SK-N-SH (cell line): ENCODE data around the gene SERINC2. TPM values are rescaled to one million over a fixed set of nuclear protein-coding genes. Genes with fewer than 3 reads are reported as not detected.

ENCODE experiments used
- CTCF ChIA-PET: fragments of 300-600, 350-600 bp; formaldehyde crosslinking; extraction: SDS; loops from one replicate; lab custom pipeline; 2021; lab: Yijun Ruan, JAX
- POLR2A ChIA-PET: fragments of 350-600 bp; sonication (Branson Sonifier 250); formaldehyde crosslinking; extraction: SDS; loops from one replicate; lab custom pipeline; 2020; ENCODE audit warnings: antibody characterized with exemption, inconsistent platforms; lab: Yijun Ruan, JAX
- DNase-seq: peaks from one replicate; pipeline ENCODE4 v3.0.0; 2012
- H2AFZ ChIP-seq: fragments of 200-600 bp; sonication (generic); 2 replicates; pipeline ENCODE4 v1.8.1; 2016; ENCODE audit warnings: antibody characterized with exemption, mild to moderate bottlenecking, low read depth
- H3F3A ChIP-seq: fragments of 200-600 bp; sonication (generic); replicated peaks from 2 replicates; pipeline ENCODE3; 2016; ENCODE audit warnings: antibody characterized with exemption, mild to moderate bottlenecking; ENCODE audit not compliant: insufficient read depth
- H3K27ac ChIP-seq, 2 experiments: fragments of 200-500 bp in 1 of 2; fragments of 200-600 bp in 1 of 2; sonication (Bioruptor generic) in 1 of 2; sonication (generic), shearing (Covaris generic) in 1 of 2; 2 replicates each; pipeline versions ENCODE4 v1.5.1 to v1.6.1; 2014 to 2016; ENCODE audit warnings: low read depth in 2 of 2, inconsistent platforms in 1 of 2, low read length in 1 of 2, mild to moderate bottlenecking in 1 of 2, mixed read lengths in 1 of 2
- H3K27me3 ChIP-seq: fragments of 200-600 bp; sonication (generic), shearing (Covaris generic); 2 replicates; pipeline ENCODE4 v1.6.1; 2016; ENCODE audit warnings: mixed run types; ENCODE audit not compliant: insufficient read depth
- H3K36me3 ChIP-seq, 2 experiments: fragments of 200-500 bp in 1 of 2; fragments of 200-600 bp in 1 of 2; sonication (Bioruptor generic) in 1 of 2; sonication (generic) in 1 of 2; replicated peaks in 1 of 2; 2 replicates each; pipeline versions ENCODE3 to v1.5.1; 2014 to 2016; ENCODE audit warnings: low read length in 1 of 2, mild to moderate bottlenecking in 1 of 2; ENCODE audit not compliant: insufficient read depth in 2 of 2, control insufficient read depth in 1 of 2
- H3K4me1 ChIP-seq, 2 experiments: fragments of 200-500 bp in 1 of 2; fragments of 200-600 bp in 1 of 2; sonication (Bioruptor generic) in 1 of 2; sonication (generic), shearing (Covaris generic) in 1 of 2; 2 replicates each; pipeline versions ENCODE4 v1.5.1 to v1.6.1; 2014 to 2016; ENCODE audit warnings: low read depth in 1 of 2, low read length in 1 of 2, mixed run types in 1 of 2; ENCODE audit not compliant: insufficient read depth in 2 of 2, control insufficient read depth in 1 of 2
- H3K4me2 ChIP-seq: fragments of 200-600 bp; sonication (generic), shearing (Covaris generic); 2 replicates; pipeline ENCODE4 v1.6.1; 2017; ENCODE audit warnings: mixed run types
- H3K4me3 ChIP-seq, 2 experiments: fragments of 200-500 bp in 1 of 2; fragments of 200-600 bp in 1 of 2; sonication (Bioruptor generic) in 1 of 2; sonication (generic), shearing (Covaris generic) in 1 of 2; 2 replicates each; pipeline versions ENCODE4 v1.5.1 to v1.8.1; 2014 to 2016; ENCODE audit warnings: low read depth in 2 of 2, inconsistent platforms in 1 of 2, low read length in 1 of 2, mild to moderate bottlenecking in 1 of 2, mixed read lengths in 1 of 2, moderate library complexity in 1 of 2
- H3K79me2 ChIP-seq: fragments of 200-600 bp; sonication (generic); 2 replicates; pipeline ENCODE4 v1.8.1; 2017; ENCODE audit warnings: mild to moderate bottlenecking; ENCODE audit not compliant: insufficient read depth
- H3K9ac ChIP-seq: fragments of 200-600 bp; sonication (generic); 2 replicates; pipeline ENCODE4 v1.6.1; 2017; ENCODE audit warnings: mixed run types
- H3K9me2 ChIP-seq: fragments of 200-600 bp; sonication (generic); 2 replicates; pipeline ENCODE4 v1.6.1; 2017; ENCODE audit warnings: mixed run types
- H3K9me3 ChIP-seq: fragments of 200-600 bp; sonication (generic); 2 replicates; pipeline ENCODE4 v1.6.1; 2017; ENCODE audit warnings: mixed run types, mild to moderate bottlenecking, moderate library complexity
- H4K20me1 ChIP-seq: fragments of 200-600 bp; sonication (generic); 2 replicates; pipeline ENCODE4 v1.6.1; 2017; ENCODE audit warnings: mild to moderate bottlenecking, mixed run types; ENCODE audit not compliant: insufficient read depth
- CHD2 ChIP-seq: fragments of 150-350 bp; IDR thresholded peaks from 2 replicates; pipeline ENCODE4 v1.6.1; 2018; ENCODE audit warnings: low read length; ENCODE audit not compliant: partially characterized antibody
- EZH2phosphoT487 ChIP-seq: fragments of 200-600 bp; sonication (generic); IDR thresholded peaks from 2 replicates; pipeline ENCODE4 v1.6.1; 2017; ENCODE audit warnings: low read depth, mixed run types, mild to moderate bottlenecking, antibody characterized with exemption, moderate library complexity, borderline replicate concordance
- FOSL2 ChIP-seq: IDR thresholded peaks from 2 replicates; pipeline ENCODE4 v1.4.0; 2012; ENCODE audit warnings: low read depth, mild to moderate bottlenecking, moderate library complexity, borderline replicate concordance
- FOXJ3 ChIP-seq: sonication (generic); formaldehyde crosslinking; IDR thresholded peaks from 2 replicates; pipeline ENCODE4 v1.5.1; 2020; ENCODE audit warnings: mild to moderate bottlenecking, missing genetic modification reagents
- FOXM1 ChIP-seq: IDR thresholded peaks from 2 replicates; pipeline ENCODE4 v1.4.0; 2012; ENCODE audit warnings: low read depth, mild to moderate bottlenecking
- GATA2 ChIP-seq: sonication (generic); formaldehyde crosslinking; IDR thresholded peaks from 2 replicates; pipeline ENCODE4 v1.5.0; 2020; ENCODE audit warnings: mild to moderate bottlenecking, missing genetic modification reagents
- MXI1 ChIP-seq: IDR thresholded peaks from 2 replicates; pipeline ENCODE4 v1.6.1; 2012; ENCODE audit warnings: mild to moderate bottlenecking, low read depth, low read length, improper control_type of control experiment
- NFIC ChIP-seq: IDR thresholded peaks from 2 replicates; pipeline ENCODE4 v1.4.0; 2012; ENCODE audit warnings: borderline replicate concordance
- RXRA ChIP-seq: IDR thresholded peaks from 2 replicates; pipeline ENCODE4 v1.4.0; 2012; ENCODE audit warnings: low read depth, mild to moderate bottlenecking, borderline replicate concordance
- SIN3A ChIP-seq: IDR thresholded peaks from 2 replicates; pipeline ENCODE4 v1.6.1; 2012; ENCODE audit warnings: low read depth, mild to moderate bottlenecking, low read length, moderate library complexity, borderline replicate concordance
- SMC3 ChIP-seq: IDR thresholded peaks from 2 replicates; pipeline ENCODE4 v1.6.1; 2012; ENCODE audit warnings: low read depth, low read length, improper control_type of control experiment
- TCF12 ChIP-seq: IDR thresholded peaks from 2 replicates; pipeline ENCODE4 v1.4.0; 2012
- WGBS: methylation state at CpG from one replicate; pipeline ENCODE4 v1.1.6; 2017; ENCODE audit warnings: low lambda C conversion rate; 5-methylcytosine and 5-hydroxymethylcytosine counted together
- polyA plus RNA-seq, 3 experiments: library from polyadenylated mRNA; depleted of rRNA; stranded (reverse); fragments of >200 nt; gene quantifications; 2 replicates each; pipeline ENCODE4 v1.2.3, GENCODE V29; 2012
- TF ChIP-seq, protein P1 (sequence below): IDR thresholded peaks from 2 replicates; pipeline ENCODE4; 2012
- TF ChIP-seq, protein P2 (sequence below): fragments of 200-600 bp; sonication (generic); IDR thresholded peaks from 2 replicates; pipeline ENCODE4 v1.6.1; 2017; ENCODE audit warnings: antibody characterized with exemption, mild to moderate bottlenecking, moderate library complexity
- TF ChIP-seq, protein P3 (sequence below): IDR thresholded peaks from 2 replicates; pipeline ENCODE4 v1.4.0; 2012; ENCODE audit warnings: low read depth

SERINC2 gene
- polyA plus RNA-seq, 1 of the 3 experiments (the other 2 are of a cell fraction) = 22.2 TPM

DNA sequence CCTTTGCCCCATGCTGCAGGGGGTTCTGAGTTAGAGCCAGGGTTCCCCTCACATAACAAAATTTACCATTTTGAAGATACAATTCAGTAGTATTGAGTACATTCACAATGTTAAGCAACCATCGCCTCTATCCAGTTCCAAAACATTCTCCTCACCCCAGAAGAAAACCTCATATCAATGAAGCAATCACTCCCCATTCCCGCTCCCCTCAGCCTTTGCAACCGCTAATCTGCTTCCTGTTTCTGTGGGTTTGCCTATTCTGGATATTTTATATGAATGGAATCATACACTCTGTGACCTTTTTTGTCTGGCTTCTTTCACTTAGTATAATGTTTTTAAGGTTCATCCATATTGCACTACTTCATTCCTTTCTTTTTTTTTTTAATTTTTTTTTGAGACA is 32.9 kb downstream of the SERINC2 start:
- TF ChIP-seq CHD2 = no peak
- TF ChIP-seq MXI1 = no peak
- TF ChIP-seq TCF12 = no peak
- no peak for TF ChIP-seq GATA2
- TF ChIP-seq SIN3A = no peak
- TF ChIP-seq, protein P1, sequence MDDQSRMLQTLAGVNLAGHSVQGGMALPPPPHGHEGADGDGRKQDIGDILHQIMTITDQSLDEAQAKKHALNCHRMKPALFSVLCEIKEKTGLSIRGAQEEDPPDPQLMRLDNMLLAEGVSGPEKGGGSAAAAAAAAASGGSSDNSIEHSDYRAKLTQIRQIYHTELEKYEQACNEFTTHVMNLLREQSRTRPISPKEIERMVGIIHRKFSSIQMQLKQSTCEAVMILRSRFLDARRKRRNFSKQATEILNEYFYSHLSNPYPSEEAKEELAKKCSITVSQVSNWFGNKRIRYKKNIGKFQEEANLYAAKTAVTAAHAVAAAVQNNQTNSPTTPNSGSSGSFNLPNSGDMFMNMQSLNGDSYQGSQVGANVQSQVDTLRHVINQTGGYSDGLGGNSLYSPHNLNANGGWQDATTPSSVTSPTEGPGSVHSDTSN = no peak
- TF ChIP-seq, protein P2, sequence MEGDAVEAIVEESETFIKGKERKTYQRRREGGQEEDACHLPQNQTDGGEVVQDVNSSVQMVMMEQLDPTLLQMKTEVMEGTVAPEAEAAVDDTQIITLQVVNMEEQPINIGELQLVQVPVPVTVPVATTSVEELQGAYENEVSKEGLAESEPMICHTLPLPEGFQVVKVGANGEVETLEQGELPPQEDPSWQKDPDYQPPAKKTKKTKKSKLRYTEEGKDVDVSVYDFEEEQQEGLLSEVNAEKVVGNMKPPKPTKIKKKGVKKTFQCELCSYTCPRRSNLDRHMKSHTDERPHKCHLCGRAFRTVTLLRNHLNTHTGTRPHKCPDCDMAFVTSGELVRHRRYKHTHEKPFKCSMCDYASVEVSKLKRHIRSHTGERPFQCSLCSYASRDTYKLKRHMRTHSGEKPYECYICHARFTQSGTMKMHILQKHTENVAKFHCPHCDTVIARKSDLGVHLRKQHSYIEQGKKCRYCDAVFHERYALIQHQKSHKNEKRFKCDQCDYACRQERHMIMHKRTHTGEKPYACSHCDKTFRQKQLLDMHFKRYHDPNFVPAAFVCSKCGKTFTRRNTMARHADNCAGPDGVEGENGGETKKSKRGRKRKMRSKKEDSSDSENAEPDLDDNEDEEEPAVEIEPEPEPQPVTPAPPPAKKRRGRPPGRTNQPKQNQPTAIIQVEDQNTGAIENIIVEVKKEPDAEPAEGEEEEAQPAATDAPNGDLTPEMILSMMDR = no peak
- no peak for TF ChIP-seq EZH2phosphoT487
- TF ChIP-seq SMC3 = no peak
- no peak for TF ChIP-seq RXRA
- TF ChIP-seq NFIC = no peak
- TF ChIP-seq, protein P3, sequence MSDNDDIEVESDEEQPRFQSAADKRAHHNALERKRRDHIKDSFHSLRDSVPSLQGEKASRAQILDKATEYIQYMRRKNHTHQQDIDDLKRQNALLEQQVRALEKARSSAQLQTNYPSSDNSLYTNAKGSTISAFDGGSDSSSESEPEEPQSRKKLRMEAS = no peak
- H2AFZ ChIP-seq = no peak overlapping the region

DNA sequence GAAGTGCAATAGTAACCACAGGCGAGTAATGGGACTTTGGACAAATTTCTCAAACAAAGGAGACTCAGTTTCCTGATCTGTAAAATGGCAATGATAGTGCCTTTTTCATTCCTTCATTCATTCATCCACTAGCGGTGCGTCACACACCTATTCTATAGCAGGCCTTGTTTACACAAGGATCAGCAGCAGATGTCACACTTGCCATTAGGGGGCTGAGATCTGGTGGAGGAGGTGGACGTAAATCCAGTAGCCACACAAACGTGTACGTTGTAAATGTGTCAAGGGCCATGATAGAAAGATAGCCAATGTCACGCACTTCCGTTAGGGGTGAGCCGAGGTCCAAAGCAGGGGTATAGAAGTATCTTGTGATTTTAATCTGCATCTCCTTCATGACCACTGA is 34.2 kb downstream of the SERINC2 start:
- Histone ChIP-seq H3K27me3 (no peaks in the 10 kb centered on the region), H3K4me3 (no peak overlapping the region), H3K27ac (no peak overlapping the region), H4K20me1 (no peaks in the 10 kb centered on the region), H3K9me3 (no peaks in the 10 kb centered on the region), H2AFZ (no peak overlapping the region), H3K4me2 (no peak overlapping the region), H3K4me1 (no peaks in the 10 kb centered on the region), H3K36me3 (no peaks in the 10 kb centered on the region), H3K9ac (no peak overlapping the region), H3K79me2 (no peaks in the 10 kb centered on the region), H3K9me2 (no peaks in the 10 kb centered on the region), H3F3A (no peaks in the 10 kb centered on the region)
- no peak for DNase-seq
- CTCF ChIA-PET = no interaction called here
- POLR2A ChIA-PET = no interaction called here
- TF ChIP-seq FOXM1 = no peak
- no peak for TF ChIP-seq FOXJ3 (CRISPR knock-in tag)
- no peak for TF ChIP-seq FOSL2
- 63% methylated on average over 9 of the region's 9 CpGs for WGBS

More for the DNA sequence above, 32.9 kb downstream of the SERINC2 start:
- H3K9ac ChIP-seq = no peak overlapping the region
- DNase-seq = no peak
- ChIA-PET CTCF (no interaction called here), POLR2A (no interaction called here)
- H3K4me3 ChIP-seq = no peak overlapping the region
- no peak overlapping the region for H3K27ac ChIP-seq
- H3K4me2 ChIP-seq = no peak overlapping the region
- H4K20me1 ChIP-seq = no peaks in the 10 kb centered on the region
- H3K79me2 ChIP-seq = no peaks in the 10 kb centered on the region
- H3K36me3 ChIP-seq = no peaks in the 10 kb centered on the region
- no peaks in the 10 kb centered on the region for H3K9me3 ChIP-seq
- 82% methylated on average over 3 of the region's 3 CpGs for WGBS
- no peaks in the 10 kb centered on the region for H3K9me2 ChIP-seq
- H3K4me1 ChIP-seq = no peaks in the 10 kb centered on the region
- no peaks in the 10 kb centered on the region for H3F3A ChIP-seq
- no peaks in the 10 kb centered on the region for H3K27me3 ChIP-seq
